HFF-Myc (cell line): Measurements from ENCODE around the gene BCAP31.
"Not testable (repeated sequence)": the region's sequence is repeated elsewhere in the genome, so short reads cannot be mapped to it uniquely, and the experiment has no call there.

Experiments used
- DNase-seq: peaks from one replicate; pipeline ENCODE4 v3.0.0-alpha.2; 2011; ENCODE audit warnings: low read depth; ENCODE audit errors: extremely low read depth
- H3K4me3 ChIP-seq: replicated peaks from 2 replicates; pipeline ENCODE4 v1.5.1; 2011; ENCODE audit warnings: low read depth, mild to moderate bottlenecking, control low read depth, low read length
- TF ChIP-seq, protein P1 (sequence below): IDR thresholded peaks from 2 replicates; pipeline ENCODE4 v1.5.1; 2012; ENCODE audit warnings: mild to moderate bottlenecking, low read depth, low read length, control low read depth; ENCODE audit errors: missing control alignments

The BCAP31 gene

DNA sequence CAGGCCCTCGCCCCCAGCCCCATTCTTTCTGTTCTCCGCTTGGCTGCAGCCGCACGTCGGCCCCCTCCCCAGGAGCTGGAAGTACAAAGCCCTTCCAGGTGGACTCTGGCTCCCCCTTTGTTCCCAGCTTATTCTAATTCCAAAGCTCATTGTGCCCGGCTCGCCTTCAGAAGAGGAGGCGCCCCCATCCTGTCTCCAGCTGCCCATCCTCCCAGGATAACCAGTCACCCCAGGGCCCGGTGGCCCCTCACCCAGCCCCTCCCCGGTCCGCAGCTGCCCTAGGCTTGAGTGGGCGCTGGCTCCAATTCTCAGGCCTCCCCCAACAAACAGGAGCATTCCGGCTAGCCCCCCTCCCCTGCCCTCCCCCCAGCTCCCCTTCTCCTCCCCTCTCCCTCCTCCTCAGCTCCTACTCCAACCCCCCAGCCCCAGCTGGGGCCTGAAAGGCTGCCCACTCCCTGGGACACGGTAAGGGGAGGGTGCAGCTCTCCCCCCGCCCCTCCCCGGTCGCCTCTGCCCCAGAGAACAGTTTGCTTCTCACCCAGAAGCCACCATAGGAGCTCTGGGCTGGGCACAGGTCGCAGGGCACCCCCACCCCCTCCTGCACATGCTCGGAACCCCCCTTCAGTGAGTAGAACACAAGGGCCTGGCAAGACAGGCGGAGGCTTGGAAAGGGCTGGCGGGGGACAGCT lies 39.6 kb downstream of the BCAP31 start:
- TF ChIP-seq, protein P1, sequence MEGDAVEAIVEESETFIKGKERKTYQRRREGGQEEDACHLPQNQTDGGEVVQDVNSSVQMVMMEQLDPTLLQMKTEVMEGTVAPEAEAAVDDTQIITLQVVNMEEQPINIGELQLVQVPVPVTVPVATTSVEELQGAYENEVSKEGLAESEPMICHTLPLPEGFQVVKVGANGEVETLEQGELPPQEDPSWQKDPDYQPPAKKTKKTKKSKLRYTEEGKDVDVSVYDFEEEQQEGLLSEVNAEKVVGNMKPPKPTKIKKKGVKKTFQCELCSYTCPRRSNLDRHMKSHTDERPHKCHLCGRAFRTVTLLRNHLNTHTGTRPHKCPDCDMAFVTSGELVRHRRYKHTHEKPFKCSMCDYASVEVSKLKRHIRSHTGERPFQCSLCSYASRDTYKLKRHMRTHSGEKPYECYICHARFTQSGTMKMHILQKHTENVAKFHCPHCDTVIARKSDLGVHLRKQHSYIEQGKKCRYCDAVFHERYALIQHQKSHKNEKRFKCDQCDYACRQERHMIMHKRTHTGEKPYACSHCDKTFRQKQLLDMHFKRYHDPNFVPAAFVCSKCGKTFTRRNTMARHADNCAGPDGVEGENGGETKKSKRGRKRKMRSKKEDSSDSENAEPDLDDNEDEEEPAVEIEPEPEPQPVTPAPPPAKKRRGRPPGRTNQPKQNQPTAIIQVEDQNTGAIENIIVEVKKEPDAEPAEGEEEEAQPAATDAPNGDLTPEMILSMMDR, result no peak
- H3K4me3 ChIP-seq, result no peak overlapping the region
- DNase-seq, result no peak

DNA sequence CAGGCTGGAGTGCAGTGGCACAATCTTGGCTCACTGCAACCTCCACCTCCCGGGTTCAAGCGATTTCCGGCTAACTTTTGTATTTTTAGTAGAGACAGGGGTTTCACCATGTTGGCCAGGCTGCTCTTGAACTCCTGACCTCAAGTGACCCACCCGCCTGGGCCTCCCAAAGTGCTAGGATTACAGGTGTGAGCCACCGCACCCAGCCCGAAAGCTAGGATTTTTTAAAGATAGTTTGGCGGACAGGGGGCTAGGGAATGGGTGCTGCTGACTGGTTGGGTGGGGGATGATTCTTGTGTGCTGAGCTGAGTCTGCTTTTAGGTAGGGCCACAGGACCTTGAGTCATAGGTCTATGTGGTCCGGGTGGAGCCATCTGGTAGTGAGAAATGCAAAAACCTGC lies 40.7 kb downstream of the BCAP31 start:
- not testable (repeated sequence) for H3K4me3 ChIP-seq, DNase-seq

DNA sequence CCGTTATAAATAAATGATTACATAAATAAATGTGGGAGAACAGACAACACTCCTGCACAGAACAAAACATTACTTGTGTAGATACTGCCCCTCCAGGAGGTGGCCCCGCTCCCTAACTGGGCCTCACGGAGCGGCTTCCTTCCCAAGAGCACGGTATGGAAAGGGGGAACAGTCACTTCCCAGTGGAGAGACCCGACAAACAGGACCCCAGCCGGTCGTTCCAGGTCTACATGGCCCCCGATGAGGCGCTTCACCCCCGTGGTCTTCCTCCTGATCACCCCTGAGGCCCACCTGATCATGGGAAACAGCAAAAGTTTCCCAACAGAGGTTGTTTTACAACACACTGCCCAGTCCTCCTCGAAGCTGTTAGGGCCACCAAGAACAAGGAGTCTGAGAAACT lies 43.0 kb downstream of the BCAP31 start:
- H3K4me3 ChIP-seq, result no peak overlapping the region
- TF ChIP-seq, protein P1, result no peak
- DNase-seq, result no peak

DNA sequence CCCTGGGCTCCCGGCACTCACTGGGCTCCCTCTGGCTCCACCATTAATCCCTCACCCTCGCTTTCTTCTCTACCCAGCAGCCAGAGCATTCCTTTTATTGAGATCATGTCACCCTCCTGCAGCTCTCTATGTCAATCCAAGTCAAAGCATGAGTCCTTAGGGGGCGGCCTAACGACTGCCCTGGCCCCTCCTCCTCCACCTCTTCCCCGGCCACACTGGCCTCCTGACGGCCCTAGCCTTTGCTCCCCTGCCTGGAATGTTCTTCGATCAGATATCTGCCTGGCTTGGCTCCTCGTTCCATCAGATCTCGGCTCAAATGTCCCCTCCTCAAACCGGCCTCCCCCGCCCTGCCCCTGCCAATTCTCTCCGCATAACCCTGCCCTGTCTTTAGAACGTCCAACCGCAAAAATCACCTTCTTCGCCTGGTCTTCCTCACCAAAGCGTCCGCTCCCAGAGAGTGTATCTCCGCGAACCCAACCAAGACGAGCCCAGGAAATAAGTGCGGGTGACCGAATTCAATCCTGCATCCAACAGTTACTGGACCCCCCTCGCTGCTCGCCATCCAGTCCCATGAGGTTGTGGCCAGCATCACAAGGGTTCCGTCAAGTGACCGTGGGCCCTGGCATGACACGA lies 49.9 kb downstream of the BCAP31 start:
- DNase-seq, result no peak
- TF ChIP-seq, protein P1, result no peak
- H3K4me3 ChIP-seq, result no peak overlapping the region

DNA sequence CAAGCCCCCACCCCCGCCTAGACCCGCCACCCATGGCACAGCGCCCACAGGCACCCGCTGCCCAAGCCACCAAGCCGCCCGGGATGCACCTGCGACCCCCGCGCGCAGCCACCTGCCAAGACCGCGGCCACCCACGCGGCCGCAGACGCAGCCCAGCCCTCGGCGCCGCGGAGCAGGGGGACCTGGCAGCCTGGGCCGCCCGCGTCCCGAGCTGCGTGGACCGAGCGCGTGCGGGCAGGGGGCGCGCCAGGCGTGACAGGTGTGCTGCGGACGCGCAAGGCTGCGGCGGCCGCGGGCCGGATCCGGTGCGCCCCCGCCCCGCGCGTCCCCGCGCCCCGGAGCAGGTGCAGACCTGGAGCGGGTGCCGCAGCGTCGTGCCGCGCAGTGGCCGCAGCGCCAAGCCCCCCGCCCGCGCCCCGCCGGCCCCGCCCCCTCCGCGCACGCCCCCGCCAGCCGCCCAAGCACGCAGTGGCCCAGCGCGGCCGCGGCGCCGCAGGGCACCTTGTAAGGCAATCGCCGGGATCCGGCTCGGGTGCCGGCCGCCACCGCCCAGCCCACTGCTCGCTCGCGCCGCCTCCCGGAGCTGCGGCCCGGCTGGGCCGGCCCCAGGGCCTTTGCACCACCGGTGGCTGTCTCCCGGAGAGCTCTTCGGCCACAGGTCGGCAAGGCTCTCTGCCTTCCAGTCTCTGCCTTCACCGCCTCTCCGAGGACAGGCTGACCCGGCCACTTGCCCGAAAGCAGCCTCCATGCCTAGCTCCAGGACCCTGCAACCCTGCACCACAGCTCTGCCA lies 50.6 kb downstream of the BCAP31 start, which contains the start of gene PNCK:
PNCK (minus strand) TSS at position 386 of the 791 bp plus-strand sequence. CDS start 737 bp downstream, outside the sequence.
- TF ChIP-seq, protein P1, result no peak
- no peak within 1 kb of the TSS for H3K4me3 ChIP-seq
- DNase-seq, result no peak

DNA sequence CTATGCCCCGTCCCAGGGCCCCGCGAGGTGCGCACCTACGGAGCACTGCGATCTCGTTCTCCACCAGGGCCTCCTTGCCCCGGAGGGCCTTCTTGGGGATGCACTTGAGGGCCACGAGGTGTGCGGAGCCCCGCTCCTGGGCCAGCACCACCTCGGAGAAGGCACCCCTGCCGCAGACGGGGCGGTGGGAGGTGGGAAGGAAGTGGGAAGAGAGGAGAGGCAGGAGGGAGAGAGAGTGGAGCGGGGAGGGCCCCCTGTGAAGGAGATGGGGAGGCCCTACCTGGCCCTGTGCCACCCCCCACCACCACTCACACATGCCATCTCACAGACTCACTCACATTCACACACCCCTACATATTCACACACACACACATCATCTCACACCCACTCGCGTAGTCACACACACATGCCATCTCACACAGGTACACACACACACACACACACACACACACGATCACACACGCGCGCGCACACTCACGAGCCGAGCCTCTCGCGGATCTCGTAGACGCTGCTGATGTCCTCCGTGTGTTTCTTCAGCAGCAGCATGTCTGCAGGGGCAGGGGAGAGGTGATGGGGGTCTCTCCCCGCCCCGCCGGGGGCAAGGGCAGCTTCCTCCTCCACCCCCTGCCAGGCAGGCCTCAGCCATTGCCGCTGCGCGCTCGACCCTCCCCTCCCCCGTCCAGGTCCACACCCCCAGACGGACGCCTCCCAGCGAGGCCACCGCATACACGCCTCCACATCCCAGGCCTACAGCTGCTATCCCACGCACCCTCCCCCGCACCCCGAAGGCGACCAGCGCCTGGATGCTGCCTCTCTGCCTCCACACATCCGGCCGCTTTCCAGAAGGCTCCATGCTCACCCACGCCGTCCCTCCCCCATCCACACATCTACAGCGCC lies 51.4 kb downstream of the BCAP31 start:
- DNase-seq, result no peak
- H3K4me3 ChIP-seq, result no peak overlapping the region
- TF ChIP-seq, protein P1, result no peak
